Measurements from ENCODE around the gene LRRC63.

The LRRC63 gene

DNA sequence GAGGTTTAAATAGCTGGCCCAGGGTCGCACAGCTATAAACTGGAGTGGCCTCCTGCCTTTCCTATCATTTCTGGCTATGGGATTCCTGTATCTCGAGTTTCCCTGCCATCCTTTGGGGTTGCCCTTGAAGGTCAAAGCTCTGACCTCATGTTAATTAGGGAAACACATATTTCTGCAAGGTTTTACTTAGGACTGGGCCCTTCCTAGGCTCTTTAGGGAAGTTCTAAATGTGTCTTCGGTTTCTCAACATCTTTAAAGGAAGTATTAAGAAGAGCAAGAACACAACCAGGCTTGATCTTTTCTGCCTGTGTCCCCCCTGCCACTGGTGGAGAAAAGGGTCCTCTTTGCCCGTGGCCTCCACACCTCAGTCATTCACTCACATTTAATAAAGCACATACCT lies 40.5 kb upstream of the LRRC63 start:
- ChIA-PET CTCF (interaction anchor here (0.6 kb wide), 1 partner anchor 1687 kb away, joined by 4 read pairs; no protein-coding TSS in a partner anchor), POLR2A (no interaction called here)
- TF ChIP-seq HOXC10 (CRISPR knock-in tag; IDR thresholded peaks at IDR 0.05), result no peak
- TF ChIP-seq ZNF366 (tag by site-specific recombination; conservative IDR thresholded peaks at IDR 0.05), result no peak
- no peak for TF ChIP-seq ZNF133 (tag by site-specific recombination; IDR thresholded peaks at IDR 0.05)
- TF ChIP-seq GLI4 (tag by site-specific recombination; IDR thresholded peaks at IDR 0.05), result no peak
- no peak for TF ChIP-seq SCRT2 (tag by site-specific recombination; IDR thresholded peaks at IDR 0.05)
- TF ChIP-seq ZNF629 (tag by site-specific recombination; IDR thresholded peaks at IDR 0.05), result no peak
- TF ChIP-seq ZXDB (tag by site-specific recombination; IDR thresholded peaks at IDR 0.05), result no peak
- TF ChIP-seq ZSCAN5A (tag by site-specific recombination; IDR thresholded peaks at IDR 0.05), result no peak
- TF ChIP-seq, protein P1, sequence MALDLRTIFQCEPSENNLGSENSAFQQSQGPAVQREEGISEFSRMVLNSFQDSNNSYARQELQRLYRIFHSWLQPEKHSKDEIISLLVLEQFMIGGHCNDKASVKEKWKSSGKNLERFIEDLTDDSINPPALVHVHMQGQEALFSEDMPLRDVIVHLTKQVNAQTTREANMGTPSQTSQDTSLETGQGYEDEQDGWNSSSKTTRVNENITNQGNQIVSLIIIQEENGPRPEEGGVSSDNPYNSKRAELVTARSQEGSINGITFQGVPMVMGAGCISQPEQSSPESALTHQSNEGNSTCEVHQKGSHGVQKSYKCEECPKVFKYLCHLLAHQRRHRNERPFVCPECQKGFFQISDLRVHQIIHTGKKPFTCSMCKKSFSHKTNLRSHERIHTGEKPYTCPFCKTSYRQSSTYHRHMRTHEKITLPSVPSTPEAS (tag by site-specific recombination; IDR thresholded peaks at IDR 0.05), result no peak
- no peak for TF ChIP-seq ZNF37A (tag by site-specific recombination; IDR thresholded peaks at IDR 0.05)
- Histone ChIP-seq H3K36me3 (ENCODE audit: control insufficient read depth in 2 of 2, insufficient read depth in 1 of 2, low read length in 2 of 2) (no peaks in the 10 kb centered on the region), H3K27ac (ENCODE audit: extremely low read depth, low read depth, low read length) (no peak overlapping the region), H3K9me3 (ENCODE audit: control insufficient read depth, insufficient read depth, low read depth, low read length) (no peaks in the 10 kb centered on the region), H3K4me1 (ENCODE audit: control insufficient read depth, insufficient read depth, low read length) (peaks cover 4% of the 10 kb centered on the region), H3K4me3 (ENCODE audit: low read depth, low read length) (no peak overlapping the region)

DNA sequence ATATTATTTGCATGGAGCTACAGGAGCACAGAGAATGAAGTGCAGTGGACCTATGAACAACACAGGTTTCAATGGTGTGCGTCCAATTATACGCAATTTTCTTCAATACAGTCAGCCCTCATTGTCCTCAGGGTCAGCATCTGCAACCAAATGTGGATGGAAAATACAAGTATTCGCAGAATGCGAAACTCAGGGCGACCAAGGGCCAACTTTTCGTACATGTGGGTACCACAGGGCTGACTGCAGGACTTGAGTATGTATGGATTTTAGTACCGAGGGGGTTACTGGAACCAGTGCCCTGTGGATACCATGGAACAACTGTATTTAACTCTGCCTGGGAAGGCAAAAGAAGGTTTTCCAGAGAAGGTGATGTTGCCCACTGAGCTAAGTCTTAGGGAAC lies 40.0 kb upstream of the LRRC63 start:
- H3K4me3 ChIP-seq (ENCODE audit: low read depth, low read length), result no peak overlapping the region
- no peaks in the 10 kb centered on the region for H3K36me3 ChIP-seq (ENCODE audit: control insufficient read depth in 2 of 2, insufficient read depth in 1 of 2, low read length in 2 of 2)
- ChIA-PET POLR2A (no interaction called here), CTCF (interaction anchor here (1.8 kb wide), 1 partner anchor 12 kb away, joined by 9 read pairs; no protein-coding TSS in a partner anchor)
- no peaks in the 10 kb centered on the region for H3K9me3 ChIP-seq (ENCODE audit: control insufficient read depth, insufficient read depth, low read depth, low read length)
- no peak for TF ChIP-seq ZNF76 (tag by site-specific recombination; IDR thresholded peaks at IDR 0.05; ENCODE audit: borderline replicate concordance, low read depth)
- no peak for TF ChIP-seq TRIM28 (IDR thresholded peaks at IDR 0.05; ENCODE audit: borderline replicate concordance, low read length)
- TF ChIP-seq ZNF426 (tag by site-specific recombination; IDR thresholded peaks at IDR 0.05), result no peak
- TF ChIP-seq SP3 (tag by site-specific recombination; IDR thresholded peaks at IDR 0.05), result no peak
- TF ChIP-seq, protein P2, sequence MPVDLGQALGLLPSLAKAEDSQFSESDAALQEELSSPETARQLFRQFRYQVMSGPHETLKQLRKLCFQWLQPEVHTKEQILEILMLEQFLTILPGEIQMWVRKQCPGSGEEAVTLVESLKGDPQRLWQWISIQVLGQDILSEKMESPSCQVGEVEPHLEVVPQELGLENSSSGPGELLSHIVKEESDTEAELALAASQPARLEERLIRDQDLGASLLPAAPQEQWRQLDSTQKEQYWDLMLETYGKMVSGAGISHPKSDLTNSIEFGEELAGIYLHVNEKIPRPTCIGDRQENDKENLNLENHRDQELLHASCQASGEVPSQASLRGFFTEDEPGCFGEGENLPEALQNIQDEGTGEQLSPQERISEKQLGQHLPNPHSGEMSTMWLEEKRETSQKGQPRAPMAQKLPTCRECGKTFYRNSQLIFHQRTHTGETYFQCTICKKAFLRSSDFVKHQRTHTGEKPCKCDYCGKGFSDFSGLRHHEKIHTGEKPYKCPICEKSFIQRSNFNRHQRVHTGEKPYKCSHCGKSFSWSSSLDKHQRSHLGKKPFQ (tag by site-specific recombination; IDR thresholded peaks at IDR 0.05), result no peak
- TF ChIP-seq ZNF529 (tag by site-specific recombination; IDR thresholded peaks at IDR 0.05; ENCODE audit: insufficient replicate concordance), result no peak
- no peak for TF ChIP-seq ZNF449 (tag by site-specific recombination; IDR thresholded peaks at IDR 0.05)
- TF ChIP-seq ZNF654 (tag by site-specific recombination; IDR thresholded peaks at IDR 0.05; ENCODE audit: low read depth), result no peak
- TF ChIP-seq, protein P3, sequence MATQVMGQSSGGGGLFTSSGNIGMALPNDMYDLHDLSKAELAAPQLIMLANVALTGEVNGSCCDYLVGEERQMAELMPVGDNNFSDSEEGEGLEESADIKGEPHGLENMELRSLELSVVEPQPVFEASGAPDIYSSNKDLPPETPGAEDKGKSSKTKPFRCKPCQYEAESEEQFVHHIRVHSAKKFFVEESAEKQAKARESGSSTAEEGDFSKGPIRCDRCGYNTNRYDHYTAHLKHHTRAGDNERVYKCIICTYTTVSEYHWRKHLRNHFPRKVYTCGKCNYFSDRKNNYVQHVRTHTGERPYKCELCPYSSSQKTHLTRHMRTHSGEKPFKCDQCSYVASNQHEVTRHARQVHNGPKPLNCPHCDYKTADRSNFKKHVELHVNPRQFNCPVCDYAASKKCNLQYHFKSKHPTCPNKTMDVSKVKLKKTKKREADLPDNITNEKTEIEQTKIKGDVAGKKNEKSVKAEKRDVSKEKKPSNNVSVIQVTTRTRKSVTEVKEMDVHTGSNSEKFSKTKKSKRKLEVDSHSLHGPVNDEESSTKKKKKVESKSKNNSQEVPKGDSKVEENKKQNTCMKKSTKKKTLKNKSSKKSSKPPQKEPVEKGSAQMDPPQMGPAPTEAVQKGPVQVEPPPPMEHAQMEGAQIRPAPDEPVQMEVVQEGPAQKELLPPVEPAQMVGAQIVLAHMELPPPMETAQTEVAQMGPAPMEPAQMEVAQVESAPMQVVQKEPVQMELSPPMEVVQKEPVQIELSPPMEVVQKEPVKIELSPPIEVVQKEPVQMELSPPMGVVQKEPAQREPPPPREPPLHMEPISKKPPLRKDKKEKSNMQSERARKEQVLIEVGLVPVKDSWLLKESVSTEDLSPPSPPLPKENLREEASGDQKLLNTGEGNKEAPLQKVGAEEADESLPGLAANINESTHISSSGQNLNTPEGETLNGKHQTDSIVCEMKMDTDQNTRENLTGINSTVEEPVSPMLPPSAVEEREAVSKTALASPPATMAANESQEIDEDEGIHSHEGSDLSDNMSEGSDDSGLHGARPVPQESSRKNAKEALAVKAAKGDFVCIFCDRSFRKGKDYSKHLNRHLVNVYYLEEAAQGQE (tag by site-specific recombination; IDR thresholded peaks at IDR 0.05), result no peak
- no peak for TF ChIP-seq ZNF585B (tag by site-specific recombination; IDR thresholded peaks at IDR 0.05)
- TF ChIP-seq MZF1 (tag by site-specific recombination; IDR thresholded peaks at IDR 0.05; ENCODE audit: borderline replicate concordance), result no peak
- TF ChIP-seq KLF10 (tag by site-specific recombination; IDR thresholded peaks at IDR 0.05), result no peak
- no peak for TF ChIP-seq ZNF549 (tag by site-specific recombination; IDR thresholded peaks at IDR 0.05)
- TF ChIP-seq SETDB1 (IDR thresholded peaks at IDR 0.05; ENCODE audit: insufficient read length, low read length), result no peak
- no peak for TF ChIP-seq ZNF26 (tag by site-specific recombination; IDR thresholded peaks at IDR 0.05)
- no peak for TF ChIP-seq ZNF48 (tag by site-specific recombination; IDR thresholded peaks at IDR 0.05)
- peaks cover 4% of the 10 kb centered on the region for H3K4me1 ChIP-seq (ENCODE audit: control insufficient read depth, insufficient read depth, low read length)
- H3K27ac ChIP-seq (ENCODE audit: extremely low read depth, low read depth, low read length), result no peak overlapping the region
